PC-9 (cell line): ENCODE measurements around the gene YY1. TPM values are rescaled to one million over a fixed set of nuclear protein-coding genes. Genes with fewer than 3 reads are reported as not detected.
A peak's percentile ranks its signal among the peaks of the same experiment; 100 is the strongest.

Experiments
- BruUV-seq: library from RNA; stranded (reverse); fragments of 400-500 nt; replicated peaks from 2 replicates; lab custom pipeline; 2021; lab: Mats Ljungman, UMichigan
- CTCF ChIA-PET: fragments of 300-600 bp; sonication (Branson Sonifier 250); formaldehyde crosslinking; loops from one replicate; lab custom pipeline; 2022; ENCODE audit warnings: antibody characterized with exemption; lab: Charles Lee
- POLR2A ChIA-PET: fragments of 300-600 bp; sonication (Branson Sonifier 250); formaldehyde crosslinking; loops from one replicate; lab custom pipeline; 2022; ENCODE audit warnings: antibody characterized with exemption; ENCODE audit not compliant: unreplicated experiment; lab: Charles Lee
- DNase-seq, 2 experiments: peaks; one replicate each; pipeline versions ENCODE4 v3.0.0 to v3.0.0-alpha.2; 2015 to 2022; ENCODE audit warnings: mixed read lengths in 1 of 2
- H2AFZ ChIP-seq: fragments of 200-600 bp; sonication (generic); 2 replicates; pipeline ENCODE4 v1.8.1; 2017; ENCODE audit warnings: antibody characterized with exemption
- H3F3A ChIP-seq: fragments of 200-600 bp; sonication (generic); 2 replicates; pipeline ENCODE4 v1.8.1; 2017; ENCODE audit warnings: antibody characterized with exemption, mild to moderate bottlenecking, low read depth; ENCODE audit not compliant: insufficient read depth
- H3K27ac ChIP-seq: fragments of 200-600 bp; sonication (generic); 2 replicates; pipeline ENCODE4 v1.6.1; 2016; ENCODE audit warnings: mixed run types
- H3K27me3 ChIP-seq: fragments of 200-600 bp; sonication (generic); 2 replicates; pipeline ENCODE4 v1.6.1; 2016; ENCODE audit warnings: low read depth, mixed run types; ENCODE audit not compliant: insufficient read depth
- H3K36me3 ChIP-seq: fragments of 200-600 bp; sonication (generic); 2 replicates; pipeline ENCODE4 v1.6.1; 2016; ENCODE audit warnings: low read depth, mixed run types
- H3K4me1 ChIP-seq: fragments of 200-600 bp; sonication (generic); replicated peaks from 2 replicates; pipeline ENCODE4 v1.6.1; 2016; ENCODE audit warnings: mixed run types; ENCODE audit not compliant: insufficient read depth
- H3K4me2 ChIP-seq: fragments of 200-600 bp; sonication (generic); 2 replicates; pipeline ENCODE4 v1.6.1; 2017; ENCODE audit warnings: mixed run types
- H3K4me3 ChIP-seq: fragments of 200-600 bp; sonication (generic); 2 replicates; pipeline ENCODE4 v1.6.1; 2016; ENCODE audit warnings: mixed run types
- H3K79me2 ChIP-seq: fragments of 200-600 bp; sonication (generic); 2 replicates; pipeline ENCODE4 v1.6.1; 2017; ENCODE audit warnings: low read depth, mixed run types
- H3K9me2 ChIP-seq: fragments of 200-600 bp; sonication (generic); 2 replicates; pipeline ENCODE4 v1.8.1; 2017; ENCODE audit warnings: mild to moderate bottlenecking; ENCODE audit not compliant: insufficient read depth
- H3K9me3 ChIP-seq: fragments of 200-600 bp; sonication (generic); 2 replicates; pipeline ENCODE4 v1.8.1; 2016; ENCODE audit warnings: low read depth; ENCODE audit not compliant: insufficient read depth
- H4K20me1 ChIP-seq: fragments of 200-600 bp; sonication (generic); 2 replicates; pipeline ENCODE4 v1.8.1; 2017; ENCODE audit not compliant: insufficient read depth
- CTCF ChIP-seq: fragments of 200-600 bp; sonication (generic); conservative IDR thresholded peaks from 2 replicates; pipeline ENCODE4 v1.6.1; 2017; ENCODE audit warnings: mixed run types, antibody characterized with exemption, mild to moderate bottlenecking, moderate library complexity
- EZH2 ChIP-seq: fragments of 200-600 bp; sonication (generic); IDR thresholded peaks from 2 replicates; pipeline ENCODE4 v1.8.0; 2017; ENCODE audit warnings: antibody characterized with exemption, low read depth
- intact Hi-C: fragments of 100-400 bp; cut with micrococcal nuclease; formaldehyde crosslinking; loops from one replicate; pipeline ENCODE4 v1.10.0; 2022; ENCODE audit not compliant: unreplicated experiment
- total RNA-seq: library from RNA; stranded (reverse); gene quantifications from 2 replicates; pipeline ENCODE4 v1.2.3, GENCODE V29; 2021

YY1 gene
- total RNA-seq, 1 experiment from 2014 or later, result 32.3 TPM

GRCh38 chr14:100211366-100211765 lies 27.6 kb upstream of the YY1 start:
- Histone ChIP-seq H3K27ac (no peak overlapping the region), H2AFZ (no peak overlapping the region), H3K4me2 (no peak overlapping the region), H3K9me2 (no peaks in the 10 kb centered on the region), H3F3A (peaks cover 5% of the 10 kb centered on the region; the same call in 1 of the 2 replicates), H4K20me1 (no peaks in the 10 kb centered on the region), H3K4me3 (no peak overlapping the region), H3K36me3 (no peaks in the 10 kb centered on the region), H3K9me3 (no peaks in the 10 kb centered on the region), H3K27me3 (no peaks in the 10 kb centered on the region), H3K79me2 (no peaks in the 10 kb centered on the region), H3K4me1 (0 out of 2 replicates have a peak, but pooled peaks cover 5% of the 10 kb centered on the region)
- TF ChIP-seq CTCF, result no peak
- no peak for TF ChIP-seq EZH2
- POLR2A ChIA-PET, result no interaction called here
- intact Hi-C loops, result no loop called here
- CTCF ChIA-PET, result no interaction called here
- no TSS peak for BruUV-seq
- DNase-seq, result no peak

GRCh38 chr14:100211893-100212292 lies 27.1 kb upstream of the YY1 start:
- no peak overlapping the region for H3K4me3 ChIP-seq
- no peak overlapping the region for H3K27ac ChIP-seq
- no peaks in the 10 kb centered on the region for H4K20me1 ChIP-seq
- ChIA-PET CTCF (no interaction called here), POLR2A (no interaction called here)
- DNase-seq, result no peak
- H3F3A ChIP-seq, result peaks cover 5% of the 10 kb centered on the region; the same call in 1 of the 2 replicates
- 0 out of 2 replicates have a peak, but pooled peaks cover 5% of the 10 kb centered on the region for H3K4me1 ChIP-seq
- intact Hi-C loops, result no loop called here
- no peaks in the 10 kb centered on the region for H3K79me2 ChIP-seq
- TF ChIP-seq CTCF (no peak), EZH2 (no peak)
- BruUV-seq, result no TSS peak
- no peak overlapping the region for H2AFZ ChIP-seq
- H3K9me3 ChIP-seq, result no peaks in the 10 kb centered on the region
- no peaks in the 10 kb centered on the region for H3K9me2 ChIP-seq
- H3K4me2 ChIP-seq, result no peak overlapping the region
- no peaks in the 10 kb centered on the region for H3K36me3 ChIP-seq
- H3K27me3 ChIP-seq, result no peaks in the 10 kb centered on the region

- H3K36me3 ChIP-seq, result no peaks in the 10 kb centered on the region
- H3K4me3 ChIP-seq, result peak overlapping the region; percentile 79; the same call in 1 of the 2 replicates
- peaks cover 5% of the 10 kb centered on the region; the same call in 1 of the 2 replicates for H3F3A ChIP-seq
- H3K9me3 ChIP-seq, result no peaks in the 10 kb centered on the region
- H4K20me1 ChIP-seq, result no peaks in the 10 kb centered on the region
- DNase-seq, result no peak
- H3K27me3 ChIP-seq, result no peaks in the 10 kb centered on the region
- H3K9me2 ChIP-seq, result no peaks in the 10 kb centered on the region
- H3K79me2 ChIP-seq, result no peaks in the 10 kb centered on the region
- H2AFZ ChIP-seq, result no peak overlapping the region
- intact Hi-C loops, result no loop called here
- H3K27ac ChIP-seq, result no peak overlapping the region
- no TSS peak for BruUV-seq
- TF ChIP-seq CTCF (no peak), EZH2 (no peak)
- H3K4me1 ChIP-seq, result 0 out of 2 replicates have a peak, but pooled peaks cover 5% of the 10 kb centered on the region
- CTCF ChIA-PET, result no interaction called here
- H3K4me2 ChIP-seq, result peak overlapping the region; percentile 82
- POLR2A ChIA-PET, result interaction anchor here (0.7 kb wide), 1 partner anchor 26 kb away, joined by 6 read pairs; the partner anchor contains the start of gene YY1
These were observed 26.2 kb upstream of the YY1 start for GRCh38 chr14:100212476-100213333.
